GM12872 (cell line): Measurements from ENCODE around the gene PCDHA6.

ENCODE experiments used
- TF ChIP-seq, protein P1 (sequence below): IDR thresholded peaks from 3 replicates; pipeline ENCODE4 v1.5.1; 2011; ENCODE audit warnings: low read depth, mild to moderate bottlenecking, low read length, moderate library complexity; ENCODE audit not compliant: insufficient read depth

PCDHA6 gene

DNA sequence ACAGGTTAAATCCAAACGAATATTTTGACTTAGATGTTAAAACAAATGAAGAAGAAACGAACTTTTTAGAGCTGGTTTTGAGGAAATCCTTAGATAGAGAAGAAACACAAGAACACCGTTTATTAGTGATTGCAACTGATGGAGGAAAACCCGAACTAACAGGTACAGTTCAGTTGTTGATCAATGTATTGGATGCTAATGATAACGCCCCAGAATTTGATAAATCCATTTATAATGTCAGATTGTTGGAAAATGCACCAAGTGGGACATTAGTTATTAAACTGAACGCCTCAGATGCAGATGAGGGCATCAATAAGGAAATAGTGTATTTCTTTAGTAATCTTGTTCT lies 5.5 kb upstream of the PCDHA6 start:
- TF ChIP-seq, protein P1, sequence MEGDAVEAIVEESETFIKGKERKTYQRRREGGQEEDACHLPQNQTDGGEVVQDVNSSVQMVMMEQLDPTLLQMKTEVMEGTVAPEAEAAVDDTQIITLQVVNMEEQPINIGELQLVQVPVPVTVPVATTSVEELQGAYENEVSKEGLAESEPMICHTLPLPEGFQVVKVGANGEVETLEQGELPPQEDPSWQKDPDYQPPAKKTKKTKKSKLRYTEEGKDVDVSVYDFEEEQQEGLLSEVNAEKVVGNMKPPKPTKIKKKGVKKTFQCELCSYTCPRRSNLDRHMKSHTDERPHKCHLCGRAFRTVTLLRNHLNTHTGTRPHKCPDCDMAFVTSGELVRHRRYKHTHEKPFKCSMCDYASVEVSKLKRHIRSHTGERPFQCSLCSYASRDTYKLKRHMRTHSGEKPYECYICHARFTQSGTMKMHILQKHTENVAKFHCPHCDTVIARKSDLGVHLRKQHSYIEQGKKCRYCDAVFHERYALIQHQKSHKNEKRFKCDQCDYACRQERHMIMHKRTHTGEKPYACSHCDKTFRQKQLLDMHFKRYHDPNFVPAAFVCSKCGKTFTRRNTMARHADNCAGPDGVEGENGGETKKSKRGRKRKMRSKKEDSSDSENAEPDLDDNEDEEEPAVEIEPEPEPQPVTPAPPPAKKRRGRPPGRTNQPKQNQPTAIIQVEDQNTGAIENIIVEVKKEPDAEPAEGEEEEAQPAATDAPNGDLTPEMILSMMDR: no peak

DNA sequence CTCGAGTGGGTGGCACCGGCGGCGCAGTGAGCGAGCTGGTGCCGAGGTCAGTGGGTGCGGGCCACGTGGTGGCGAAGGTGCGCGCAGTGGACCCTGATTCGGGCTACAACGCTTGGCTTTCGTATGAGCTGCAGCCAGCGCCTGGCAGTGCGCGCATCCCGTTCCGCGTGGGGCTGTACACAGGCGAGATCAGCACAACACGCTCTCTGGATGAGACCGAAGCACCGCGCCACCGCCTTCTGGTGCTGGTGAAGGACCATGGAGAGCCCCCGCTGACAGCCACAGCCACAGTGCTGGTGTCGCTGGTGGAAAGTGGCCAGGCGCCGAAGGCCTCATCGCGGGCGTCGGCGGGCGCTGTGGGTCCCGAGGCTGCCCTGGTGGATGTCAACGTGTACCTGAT lies 4.3 kb upstream of the PCDHA6 start:
- TF ChIP-seq, protein P1: no peak

DNA sequence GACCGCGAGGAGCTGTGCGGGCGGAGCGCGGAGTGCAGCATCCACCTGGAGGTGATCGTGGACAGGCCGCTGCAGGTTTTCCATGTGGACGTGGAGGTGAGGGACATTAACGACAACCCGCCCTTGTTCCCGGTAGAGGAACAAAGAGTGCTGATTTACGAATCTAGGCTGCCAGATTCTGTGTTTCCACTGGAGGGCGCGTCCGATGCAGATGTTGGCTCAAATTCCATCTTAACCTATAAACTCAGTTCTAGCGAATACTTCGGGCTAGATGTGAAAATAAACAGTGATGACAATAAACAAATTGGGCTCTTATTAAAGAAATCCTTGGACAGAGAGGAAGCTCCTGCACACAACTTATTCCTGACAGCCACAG lies 590 bp downstream of the PCDHA6 start:
- TF ChIP-seq, protein P1: no peak

DNA sequence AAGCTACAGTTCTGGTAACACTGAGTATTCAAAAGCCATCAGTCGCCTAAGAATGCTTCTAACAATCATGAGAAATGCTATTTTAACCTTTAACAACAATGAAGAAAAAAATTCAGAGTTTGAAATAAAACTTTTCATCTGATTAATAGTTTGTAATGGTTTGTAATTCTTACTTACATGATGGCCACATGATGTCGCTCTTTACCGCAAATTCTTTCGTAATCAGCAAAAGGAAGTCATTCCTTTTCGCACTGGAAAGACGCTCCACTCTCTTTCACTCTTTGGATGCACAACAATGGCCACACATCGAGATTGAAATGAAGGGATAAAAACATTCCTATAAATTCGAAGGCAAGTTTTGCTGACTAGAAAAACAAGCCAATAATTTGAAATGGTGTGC lies 6.2 kb downstream of the PCDHA6 start, which contains the start of gene PCDHA7:
Gene PCDHA7 (plus strand): TSS at position 277 of the 400 bp plus-strand sequence. CDS start 115 bp downstream, at position 392.
- TF ChIP-seq, protein P1: no peak

DNA sequence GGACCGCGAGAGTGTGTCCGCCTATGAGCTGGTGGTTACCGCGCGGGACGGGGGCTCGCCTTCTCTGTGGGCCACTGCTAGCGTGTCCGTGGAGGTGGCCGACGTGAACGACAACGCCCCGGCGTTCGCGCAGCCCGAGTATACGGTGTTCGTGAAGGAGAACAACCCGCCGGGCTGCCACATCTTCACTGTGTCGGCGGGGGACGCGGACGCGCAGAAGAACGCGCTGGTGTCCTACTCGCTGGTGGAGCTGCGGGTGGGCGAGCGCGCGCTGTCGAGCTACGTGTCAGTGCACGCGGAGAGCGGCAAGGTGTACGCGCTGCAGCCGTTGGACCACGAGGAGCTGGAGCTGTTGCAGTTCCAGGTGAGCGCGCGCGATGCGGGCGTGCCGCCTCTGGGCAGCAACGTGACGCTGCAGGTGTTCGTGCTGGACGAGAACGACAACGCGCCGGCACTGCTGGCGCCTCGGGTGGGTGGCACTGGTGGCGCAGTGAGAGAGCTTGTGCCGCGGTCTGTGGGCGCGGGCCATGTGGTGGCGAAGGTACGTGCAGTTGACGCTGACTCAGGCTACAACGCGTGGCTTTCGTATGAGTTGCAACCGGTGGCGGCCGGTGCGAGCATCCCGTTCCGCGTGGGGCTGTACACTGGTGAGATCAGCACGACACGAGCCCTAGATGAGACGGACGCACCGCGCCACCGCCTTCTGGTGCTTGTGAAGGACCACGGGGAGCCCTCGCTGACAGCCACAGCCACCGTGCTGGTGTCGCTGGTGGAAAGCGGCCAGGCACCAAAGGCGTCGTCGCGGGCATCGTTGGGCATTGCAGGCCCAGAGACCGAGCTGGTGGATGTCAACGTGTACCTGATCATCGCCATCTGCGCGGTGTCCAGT lies 8.1 kb downstream of the PCDHA6 start:
- TF ChIP-seq, protein P1: no peak

DNA sequence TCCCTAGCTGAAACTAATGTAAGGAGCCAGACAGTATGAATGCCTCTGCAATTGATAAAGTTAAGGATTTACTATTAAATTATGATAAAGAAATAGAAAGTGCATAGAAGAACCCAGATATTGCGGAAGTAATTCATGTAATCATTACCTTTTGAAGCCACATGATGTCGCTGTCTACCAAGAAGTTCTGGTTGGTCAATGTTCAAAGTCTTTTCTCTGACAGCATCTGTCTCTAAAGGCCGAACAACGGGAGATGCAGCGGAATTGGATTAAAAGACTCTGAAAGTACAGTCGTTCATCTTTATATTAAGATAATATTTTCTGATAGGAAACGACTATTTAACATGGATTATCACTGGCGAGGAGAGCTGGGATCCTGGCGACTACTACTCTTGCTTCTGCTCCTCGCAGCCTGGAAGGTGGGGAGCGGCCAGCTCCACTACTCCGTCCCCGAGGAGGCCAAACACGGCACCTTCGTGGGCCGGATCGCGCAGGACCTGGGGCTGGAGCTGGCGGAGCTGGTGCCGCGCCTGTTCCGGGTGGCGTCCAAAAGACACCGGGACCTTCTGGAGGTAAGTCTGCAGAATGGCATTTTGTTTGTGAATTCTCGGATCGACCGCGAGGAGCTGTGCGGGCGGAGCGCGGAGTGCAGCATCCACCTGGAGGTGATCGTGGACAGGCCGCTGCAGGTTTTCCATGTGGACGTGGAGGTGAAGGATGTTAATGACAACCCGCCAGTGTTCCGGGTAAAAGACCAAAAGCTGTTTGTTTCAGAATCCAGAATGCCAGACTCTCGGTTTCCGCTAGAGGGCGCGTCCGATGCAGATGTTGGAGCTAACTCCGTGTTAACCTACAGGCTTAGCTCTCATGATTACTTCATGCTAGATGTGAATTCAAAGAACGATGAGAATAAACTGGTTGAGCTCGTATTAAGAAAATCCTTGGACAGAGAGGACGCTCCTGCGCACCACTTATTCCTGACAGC lies 13.5 kb downstream of the PCDHA6 start, which contains the start of gene PCDHA8:
Gene PCDHA8 (plus strand): TSS at position 210 of the 985 bp plus-strand sequence. CDS start 135 bp downstream, at position 345.
- TF ChIP-seq, protein P1: peak; percentile 25; the same call in 1 of the 3 replicates
